Measurements from ENCODE around the gene FGF2.

- TF ChIP-seq GABPA (IDR thresholded peaks at IDR 0.05 in 1 of 2, conservative IDR thresholded peaks at IDR 0.05 in 1 of 2) (no peak), CTCF (IDR thresholded peaks at IDR 0.05; ENCODE audit: low read depth, low read length, missing input control) (no peak)
Observed at GRCh38 chr4:122851568-122851967, 24.9 kb downstream of the FGF2 start.

Data from liver (tissue), 3 donors.